Cardiac fibroblast (primary cell): ENCODE measurements around the gene INO80C.

Experiments
- DNase-seq, 2 donors: peaks; one replicate each; pipeline versions ENCODE4 v3.0.0 to v3.0.0-alpha.2; 2010; ENCODE audit warnings: low read depth in 2 of 2
- H3K4me3 ChIP-seq, 2 donors: replicated peaks in 1 of 2; 1 replicate in 1 of 2; 2 replicates in 1 of 2; pipeline ENCODE4 v1.5.1; 2011; ENCODE audit warnings: low read depth in 2 of 2, low read length in 2 of 2, mild to moderate bottlenecking in 2 of 2, moderate library complexity in 1 of 2
- TF ChIP-seq, protein P1 (sequence below): IDR thresholded peaks from one replicate; pipeline ENCODE4 v1.5.1; 2011; ENCODE audit warnings: low read depth, mild to moderate bottlenecking, low read length, inconsistent platforms

INO80C gene

DNA sequence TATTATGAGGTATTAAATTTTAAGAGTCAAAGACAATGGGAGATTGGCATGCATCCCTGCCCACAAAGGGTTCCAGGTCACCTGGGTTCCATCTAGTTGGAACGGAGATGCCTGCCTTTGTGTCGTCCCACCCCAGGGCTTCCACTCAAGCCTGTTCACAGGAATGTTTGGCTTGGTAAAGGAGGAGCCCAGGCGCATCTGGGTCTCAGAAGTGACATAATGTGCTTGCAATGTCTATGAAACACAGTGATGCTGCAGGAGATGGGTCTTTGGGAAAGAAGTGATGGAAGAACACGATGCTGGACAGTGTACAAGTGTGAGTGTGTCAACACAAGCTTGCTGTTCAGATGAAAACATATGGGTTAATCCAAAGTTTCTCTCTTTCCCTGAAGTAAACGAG, 71.0 kb downstream of the INO80C start:
- no peak overlapping the region for H3K4me3 ChIP-seq
- no peak for DNase-seq
- TF ChIP-seq, protein P1, sequence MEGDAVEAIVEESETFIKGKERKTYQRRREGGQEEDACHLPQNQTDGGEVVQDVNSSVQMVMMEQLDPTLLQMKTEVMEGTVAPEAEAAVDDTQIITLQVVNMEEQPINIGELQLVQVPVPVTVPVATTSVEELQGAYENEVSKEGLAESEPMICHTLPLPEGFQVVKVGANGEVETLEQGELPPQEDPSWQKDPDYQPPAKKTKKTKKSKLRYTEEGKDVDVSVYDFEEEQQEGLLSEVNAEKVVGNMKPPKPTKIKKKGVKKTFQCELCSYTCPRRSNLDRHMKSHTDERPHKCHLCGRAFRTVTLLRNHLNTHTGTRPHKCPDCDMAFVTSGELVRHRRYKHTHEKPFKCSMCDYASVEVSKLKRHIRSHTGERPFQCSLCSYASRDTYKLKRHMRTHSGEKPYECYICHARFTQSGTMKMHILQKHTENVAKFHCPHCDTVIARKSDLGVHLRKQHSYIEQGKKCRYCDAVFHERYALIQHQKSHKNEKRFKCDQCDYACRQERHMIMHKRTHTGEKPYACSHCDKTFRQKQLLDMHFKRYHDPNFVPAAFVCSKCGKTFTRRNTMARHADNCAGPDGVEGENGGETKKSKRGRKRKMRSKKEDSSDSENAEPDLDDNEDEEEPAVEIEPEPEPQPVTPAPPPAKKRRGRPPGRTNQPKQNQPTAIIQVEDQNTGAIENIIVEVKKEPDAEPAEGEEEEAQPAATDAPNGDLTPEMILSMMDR = no peak

DNA sequence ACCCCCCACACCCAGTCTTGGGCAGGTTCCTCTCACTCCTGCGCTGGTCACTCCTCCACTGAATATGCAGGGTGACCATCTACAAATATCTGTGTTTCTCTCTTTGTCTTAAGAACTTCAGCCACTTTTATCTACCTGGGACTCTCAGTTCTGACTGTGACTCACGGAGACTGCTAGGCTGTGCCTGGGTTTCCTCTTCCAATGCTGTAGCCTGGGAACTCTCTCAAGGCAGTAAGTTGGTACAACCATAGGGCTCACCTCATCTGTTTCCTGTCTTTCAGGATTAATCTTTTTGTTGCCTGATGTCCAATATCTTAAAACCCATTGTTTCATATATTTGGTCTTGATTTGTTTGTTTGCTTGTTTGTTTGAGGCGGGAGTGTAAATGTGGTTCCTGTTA, 73.4 kb downstream of the INO80C start:
- no peak for DNase-seq
- TF ChIP-seq, protein P1 = no peak
- no peak overlapping the region for H3K4me3 ChIP-seq

DNA sequence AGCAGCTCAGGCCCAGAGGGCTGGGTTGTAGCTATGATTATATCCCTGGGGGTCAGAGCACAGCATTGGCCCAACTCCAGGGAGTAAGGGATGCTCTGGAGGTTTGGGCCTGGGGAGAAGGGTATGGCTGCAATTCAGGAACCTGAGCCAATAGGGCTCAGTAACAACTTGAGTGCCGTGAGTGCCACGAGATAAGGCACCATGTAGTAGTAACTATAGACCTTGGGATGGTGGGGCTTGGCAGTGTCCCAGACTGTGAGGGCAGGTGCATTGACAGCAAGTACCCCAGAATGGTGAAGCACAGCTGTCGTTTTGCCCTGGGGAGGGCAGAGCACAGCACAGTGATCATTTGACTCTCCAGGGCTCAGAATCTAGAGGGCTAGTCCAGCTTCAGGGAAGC, 75.5 kb downstream of the INO80C start:
- no peak overlapping the region for H3K4me3 ChIP-seq
- TF ChIP-seq, protein P1 = no peak
- DNase-seq = no peak

DNA sequence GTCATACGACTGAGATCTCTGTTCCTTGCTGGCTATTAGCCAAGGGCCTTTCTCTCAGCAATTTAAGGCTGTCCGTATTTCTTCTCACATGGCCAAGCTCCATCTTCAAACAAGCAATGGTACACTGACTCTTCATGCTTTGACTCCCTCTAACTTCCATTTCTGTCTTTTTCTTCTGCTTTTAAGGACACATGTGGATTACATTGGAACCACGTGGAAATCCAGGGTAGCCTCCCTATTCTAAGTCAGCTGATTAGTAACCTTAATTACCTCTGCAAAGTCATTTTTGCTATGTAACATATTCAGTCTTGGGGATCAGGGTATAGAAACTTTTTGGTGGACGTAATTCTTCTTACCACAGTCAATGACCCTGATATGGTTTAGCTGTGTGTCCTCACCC, 79.2 kb downstream of the INO80C start:
- no peak for DNase-seq
- H3K4me3 ChIP-seq = no peak overlapping the region
- TF ChIP-seq, protein P1 = no peak
